DMS153 treated with DMSO at 0.1 percent for 48 hours (cell line): ENCODE data around the gene DNAL4.

Experiments used
- DNase-seq: peaks from one replicate; lab custom pipeline; 2025; ENCODE audit not compliant: unreplicated experiment; lab: John Stamatoyannopoulos, UW

Gene DNAL4

DNA sequence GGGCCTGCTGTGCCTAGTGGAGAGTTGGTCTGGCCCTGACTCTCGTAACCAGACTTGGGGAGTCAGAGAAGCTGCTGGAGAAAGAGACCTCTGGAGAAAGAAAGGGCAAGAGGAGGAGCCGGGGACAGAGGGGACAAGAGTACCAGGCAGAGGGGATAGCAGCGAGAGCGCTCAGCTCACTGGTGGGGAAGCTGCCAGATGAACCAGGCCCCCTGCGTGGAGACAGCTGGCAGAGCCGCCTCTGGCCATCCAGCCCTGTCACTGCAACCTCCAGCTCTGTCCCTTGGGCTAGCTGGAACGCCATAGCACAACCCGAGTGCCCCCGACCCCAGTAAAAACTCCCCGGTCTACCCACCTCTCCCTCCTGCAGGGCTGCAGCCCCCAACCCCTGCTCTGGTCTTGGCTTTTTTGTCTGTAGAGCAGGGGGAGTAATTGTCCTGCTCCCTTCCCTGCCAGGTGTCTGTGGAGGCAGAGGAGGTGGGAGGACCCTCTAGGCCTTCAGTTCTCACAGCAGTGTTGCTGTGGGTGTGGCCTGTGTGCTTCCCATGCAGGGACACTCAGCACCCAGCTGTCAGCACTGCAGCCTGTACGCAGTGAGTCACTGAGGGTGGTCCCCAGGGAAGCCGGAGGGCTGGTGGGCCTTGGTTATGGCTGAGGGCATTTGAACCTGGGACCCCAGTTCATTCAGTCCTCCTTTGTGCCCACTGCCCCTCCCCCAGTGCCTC lies 33.3 kb downstream of the DNAL4 start:
- DNase-seq: no peak

DNA sequence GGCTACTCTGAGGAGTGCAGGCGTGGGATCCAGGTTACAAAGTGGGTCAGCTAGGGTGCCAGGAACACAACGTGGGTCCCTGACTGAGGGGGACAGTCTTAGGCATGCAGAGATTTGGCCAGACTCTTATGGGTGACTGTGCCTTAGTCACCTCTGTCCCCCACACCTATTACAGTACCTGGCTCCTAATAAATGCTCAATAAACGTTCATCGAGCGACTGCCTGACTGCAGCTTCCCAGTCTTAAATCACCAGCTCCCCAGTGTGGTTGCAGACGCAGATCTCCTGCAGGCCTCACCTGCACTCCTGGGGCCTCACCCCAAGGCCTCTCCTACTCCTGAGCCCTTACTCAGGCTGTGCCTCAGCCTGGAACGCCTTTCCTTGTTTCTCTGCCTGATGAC lies 34.9 kb downstream of the DNAL4 start:
- DNase-seq: no peak

DNA sequence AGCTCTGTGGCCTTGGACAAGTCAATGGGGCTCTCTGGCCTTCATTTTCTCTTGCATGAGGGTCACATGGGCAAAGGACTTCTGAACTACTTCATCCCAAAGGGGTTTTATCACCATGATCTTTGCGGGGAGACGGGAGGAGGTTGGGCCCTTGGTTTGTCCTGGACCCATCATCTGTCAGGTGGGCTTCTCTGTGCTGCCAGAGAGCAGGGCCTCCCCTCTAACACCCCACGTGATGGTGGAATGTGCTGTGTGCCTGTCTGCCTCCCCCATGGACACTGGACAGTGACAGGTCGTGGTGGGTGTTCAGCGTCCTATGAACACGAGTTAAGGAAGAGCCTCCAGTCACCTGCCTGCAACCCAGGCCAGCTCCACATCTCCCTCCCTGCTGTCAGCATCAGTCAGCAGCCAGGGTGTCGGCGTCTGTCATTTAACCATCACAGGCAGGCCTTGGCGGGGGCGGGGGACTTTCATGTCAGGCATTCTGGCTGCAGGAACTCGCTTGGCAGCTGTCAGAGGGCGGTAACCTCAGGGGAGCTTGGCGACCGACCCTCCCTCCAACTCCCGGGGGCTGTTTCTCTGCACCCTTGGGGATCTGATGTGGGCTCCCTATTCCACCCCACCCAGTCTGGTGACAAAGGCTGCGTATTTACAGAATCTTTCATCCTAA lies 35.5 kb downstream of the DNAL4 start:
- no peak for DNase-seq

DNA sequence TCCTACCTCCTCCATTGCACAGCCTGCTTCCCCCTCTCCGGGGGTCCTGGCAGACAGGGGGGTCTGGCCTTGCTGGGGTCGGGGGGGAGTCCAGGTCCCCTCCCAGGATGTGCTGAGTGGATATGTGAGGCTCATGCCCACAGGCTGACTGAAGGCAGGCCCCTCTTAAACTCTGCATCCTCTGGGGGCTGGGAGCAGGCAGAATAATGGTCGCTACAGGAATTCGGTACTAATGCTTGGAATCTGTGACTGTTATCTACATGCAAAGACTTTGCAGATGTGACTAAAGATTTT lies 36.5 kb downstream of the DNAL4 start:
- DNase-seq: no peak

DNA sequence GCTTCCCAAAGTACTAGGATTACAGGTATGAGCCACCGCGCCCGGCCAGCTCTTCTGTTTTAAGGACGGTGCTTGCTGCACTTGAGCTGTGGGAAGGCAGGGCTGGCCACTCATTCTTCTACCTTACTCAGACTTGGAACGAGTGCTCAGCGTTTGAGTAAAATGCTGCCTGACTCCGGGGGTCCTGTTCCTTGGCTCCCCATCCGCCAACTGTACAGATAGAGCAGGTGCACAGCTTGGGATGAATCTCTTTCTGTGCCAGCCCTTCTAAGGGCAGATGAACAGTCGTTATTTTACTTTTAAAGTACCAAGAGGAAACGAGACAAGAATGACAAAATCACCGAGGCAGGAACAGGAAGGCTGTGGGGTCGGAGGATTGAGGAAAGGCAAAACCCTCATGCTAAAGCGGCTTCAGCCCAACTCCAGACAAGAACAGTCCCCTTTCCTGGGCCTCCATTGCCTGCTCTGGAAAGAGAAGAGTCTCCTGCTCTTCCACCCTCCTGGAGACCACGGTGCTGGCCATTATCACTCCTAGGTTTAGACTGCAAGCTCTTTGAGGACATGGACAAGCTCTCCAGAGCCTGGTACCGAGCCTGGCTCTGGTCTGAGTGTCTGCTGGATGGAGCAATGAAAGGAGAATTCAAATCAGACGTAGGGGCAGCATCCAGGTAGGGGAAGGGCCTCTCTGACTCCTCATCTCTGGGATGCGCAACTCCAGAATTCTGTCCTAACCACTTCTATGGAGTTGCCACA lies 37.1 kb downstream of the DNAL4 start:
- no peak for DNase-seq

DNA sequence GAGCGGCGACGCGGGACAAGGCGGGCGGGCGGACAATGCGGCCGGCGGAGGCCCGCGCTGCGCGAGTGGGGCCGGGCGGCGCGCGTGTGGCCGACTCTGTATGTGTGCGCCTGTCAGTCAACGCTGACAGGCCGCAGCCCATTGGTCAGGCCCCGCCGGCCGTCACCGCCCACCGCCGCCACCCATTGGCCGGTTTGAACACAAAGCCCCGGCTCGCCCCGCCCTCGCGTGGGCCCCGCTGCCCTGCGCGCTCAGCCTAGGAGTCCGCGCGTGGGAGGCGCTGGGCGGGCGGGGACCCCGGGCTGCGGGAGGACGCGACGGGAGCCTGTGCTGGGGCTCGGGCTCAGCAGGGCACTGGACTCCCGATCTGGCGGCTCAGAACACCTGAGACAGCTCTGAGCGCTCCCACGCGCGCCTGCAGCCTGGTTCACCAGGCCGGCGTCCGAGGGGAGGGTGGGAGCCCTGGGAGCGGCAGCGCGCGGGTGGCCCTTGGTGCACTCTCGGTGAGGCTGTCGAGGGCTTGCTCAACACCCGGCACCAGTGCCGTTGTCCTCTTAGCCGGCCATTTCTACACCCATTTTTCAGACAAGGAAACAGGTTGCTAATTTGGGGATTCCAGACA lies 37.9 kb downstream of the DNAL4 start, which contains the start of gene SUN2:
TSS of gene SUN2 (minus strand) at position 88 of the 622 bp plus-strand sequence. CDS start 3,370 bp downstream, outside the sequence.
- peak; percentile 32 for DNase-seq

DNA sequence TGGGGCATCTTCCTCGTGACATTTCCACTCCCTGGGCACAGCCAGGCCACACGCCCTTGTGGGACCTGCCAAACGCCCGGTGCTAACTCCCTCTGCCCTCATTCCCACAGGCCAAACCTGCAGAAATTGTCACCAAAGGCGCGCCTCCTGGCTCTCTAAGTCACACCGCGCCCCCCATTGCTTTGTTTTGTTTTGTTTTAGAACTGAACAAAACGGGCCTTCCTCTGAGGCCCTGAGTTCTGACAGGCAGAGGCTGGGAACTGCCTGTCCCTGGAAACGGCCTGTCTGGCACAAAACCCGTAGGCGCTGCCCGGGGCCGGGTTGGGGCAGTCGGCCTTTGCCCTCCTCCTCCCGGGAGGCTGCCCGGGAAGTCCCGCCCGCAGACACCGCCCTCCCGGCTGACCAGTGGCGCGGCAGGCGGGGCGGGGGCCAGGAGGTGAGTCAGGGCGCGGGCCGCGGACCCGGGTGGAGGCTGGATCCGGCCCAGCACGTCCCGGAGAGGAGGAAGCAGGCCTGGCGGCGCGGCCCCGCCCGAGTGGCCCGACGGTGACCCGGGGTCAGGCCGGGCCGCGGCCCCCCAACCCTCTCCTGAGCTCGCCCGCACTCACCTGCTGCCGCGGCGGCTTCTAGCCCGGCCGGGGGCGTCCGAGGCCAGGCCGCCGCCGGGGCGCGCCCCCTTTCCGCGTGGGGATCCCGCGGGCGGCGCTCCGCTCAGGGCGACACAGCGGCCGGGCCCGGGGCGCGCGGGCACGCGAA lies 38.6 kb downstream of the DNAL4 start:
- no peak for DNase-seq

DNA sequence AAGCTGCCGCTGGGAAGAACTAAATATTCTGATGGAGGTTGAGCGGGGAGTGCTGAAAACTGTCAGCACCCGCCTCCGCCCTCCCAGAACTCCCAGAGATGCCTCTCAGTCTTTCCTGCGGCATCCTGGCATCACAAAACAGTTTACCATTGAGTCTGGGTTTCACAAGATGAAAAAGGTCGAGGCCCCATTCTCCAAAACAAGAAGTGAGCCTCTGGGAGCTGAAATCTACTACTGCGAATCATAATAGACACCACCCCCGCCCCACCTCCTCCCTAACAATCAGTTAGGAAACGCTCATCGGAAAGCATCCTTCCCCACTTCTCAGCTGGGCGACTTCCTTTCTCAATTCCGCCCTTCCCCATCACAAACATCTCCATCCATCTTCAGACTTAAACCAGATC lies 39.2 kb downstream of the DNAL4 start:
- DNase-seq: no peak

DNA sequence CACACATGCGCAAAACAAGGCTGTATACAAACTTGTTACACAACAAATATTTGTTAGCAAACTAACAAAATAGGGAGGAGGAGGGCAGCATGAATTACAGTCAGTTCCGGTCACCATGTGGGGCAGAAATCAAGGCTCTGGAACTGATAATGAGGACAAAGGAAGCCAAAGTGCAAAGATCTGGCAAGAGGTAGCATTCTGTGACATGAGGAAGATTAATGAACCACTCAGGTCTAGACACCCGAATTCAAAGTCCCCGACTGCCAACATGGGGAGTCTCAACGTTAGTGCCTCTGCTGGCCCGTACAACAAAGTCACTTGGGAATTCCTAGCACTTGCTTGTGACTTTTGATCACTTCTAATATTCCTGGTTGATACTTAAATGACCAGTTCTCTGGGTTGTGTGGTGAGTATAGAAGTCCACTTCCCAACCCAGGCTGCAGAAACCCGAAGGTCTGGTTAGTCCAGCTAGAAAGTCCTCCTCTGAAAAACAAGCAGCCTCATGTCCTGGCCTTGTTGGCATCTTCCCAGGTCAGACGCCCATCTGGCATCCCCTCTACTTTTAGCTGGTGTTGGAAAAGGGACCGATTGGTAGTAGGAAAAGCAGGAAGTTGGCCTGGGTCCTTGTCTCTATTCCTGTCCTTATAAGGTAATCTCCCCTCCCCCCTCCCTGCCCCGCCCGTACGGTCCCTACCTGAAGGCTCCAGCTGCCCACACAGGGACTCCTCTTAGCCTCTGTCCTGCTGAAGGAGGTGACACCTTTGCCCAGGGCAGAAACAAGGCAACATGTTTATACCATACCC lies 39.8 kb downstream of the DNAL4 start:
- peak; percentile 41 for DNase-seq

DNA sequence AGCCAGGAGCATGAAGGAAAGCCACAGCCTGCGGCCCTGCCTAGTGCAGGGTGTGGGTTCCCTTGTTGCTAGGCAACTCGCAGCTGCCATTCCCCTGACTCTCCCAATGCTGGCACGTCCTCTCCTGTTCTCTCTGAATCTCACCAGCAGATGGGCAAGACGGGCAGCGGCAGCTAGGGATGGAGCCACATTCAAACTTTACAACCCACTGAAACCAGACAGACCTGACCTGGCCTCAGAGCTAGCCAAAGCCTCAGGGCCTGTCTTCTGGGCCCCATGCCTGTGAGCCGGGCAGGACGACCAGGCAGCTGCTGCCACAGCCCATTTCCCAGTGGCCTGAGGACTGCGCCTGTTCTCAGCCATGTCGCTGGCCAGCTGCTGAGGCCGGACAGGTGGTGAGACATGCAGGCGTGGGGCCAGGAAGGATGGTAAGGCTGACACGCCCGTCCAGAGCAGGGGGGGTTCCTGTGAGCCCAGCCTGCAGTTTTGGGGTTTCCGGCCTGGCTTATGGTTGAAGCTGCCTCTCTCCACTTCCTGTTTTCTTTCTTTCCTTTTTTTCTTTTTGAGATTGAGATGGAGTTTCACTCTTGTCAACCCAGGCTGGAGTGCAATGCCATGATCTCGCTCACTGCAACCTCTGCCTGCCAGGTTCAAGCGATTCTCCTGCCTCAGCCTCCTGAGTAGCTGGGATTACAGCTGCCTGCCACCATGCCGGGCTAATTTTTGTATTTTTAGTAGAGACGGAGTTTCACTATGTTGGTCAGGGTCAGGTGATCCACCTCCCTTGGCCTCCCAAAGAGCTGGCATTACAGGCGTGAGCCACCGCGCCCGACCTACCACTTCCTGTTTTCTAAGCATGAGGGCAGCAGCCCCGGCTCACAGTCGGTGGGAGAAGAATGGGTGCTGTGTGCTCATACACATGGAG lies 42.3 kb downstream of the DNAL4 start:
- no peak for DNase-seq

DNA sequence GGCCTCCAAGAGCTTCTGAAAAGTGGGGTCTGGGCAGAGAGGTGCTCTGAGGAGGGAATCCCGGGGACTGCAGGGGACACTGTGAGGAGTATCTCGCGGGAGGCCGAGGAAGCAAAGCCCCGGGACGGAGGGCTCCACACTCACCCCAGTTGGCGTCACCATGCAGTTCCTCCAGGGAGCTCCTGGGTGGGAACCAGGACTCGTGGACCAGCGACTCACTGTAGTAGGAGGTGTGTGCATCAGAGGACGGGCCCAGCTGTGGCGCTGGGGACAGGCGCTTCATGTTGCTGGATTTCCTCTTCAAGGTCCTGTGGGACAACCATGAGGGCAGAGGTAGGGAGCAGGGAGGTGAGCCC lies 42.9 kb downstream of the DNAL4 start:
- no peak for DNase-seq

DNA sequence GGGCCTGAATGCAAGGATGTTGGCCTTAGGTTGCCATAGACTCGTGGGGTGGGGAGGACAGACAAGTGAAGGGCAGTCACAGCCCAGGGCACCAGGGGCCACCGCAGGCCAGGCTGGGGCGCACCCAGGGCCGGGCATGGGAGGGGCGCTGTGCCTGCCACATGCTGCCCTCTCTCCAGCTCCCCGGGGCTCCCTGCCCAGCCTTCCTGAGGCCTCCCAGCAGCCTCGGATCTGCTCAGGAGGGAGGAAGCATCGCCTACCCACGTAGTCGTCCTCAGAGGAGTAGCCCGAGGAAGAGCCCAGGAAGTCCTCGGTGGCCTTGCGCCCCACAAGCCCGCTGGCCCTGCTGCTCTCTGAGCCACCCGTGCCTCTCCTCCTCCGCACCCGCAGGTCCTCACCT lies 43.3 kb downstream of the DNAL4 start:
- no peak for DNase-seq

DNA sequence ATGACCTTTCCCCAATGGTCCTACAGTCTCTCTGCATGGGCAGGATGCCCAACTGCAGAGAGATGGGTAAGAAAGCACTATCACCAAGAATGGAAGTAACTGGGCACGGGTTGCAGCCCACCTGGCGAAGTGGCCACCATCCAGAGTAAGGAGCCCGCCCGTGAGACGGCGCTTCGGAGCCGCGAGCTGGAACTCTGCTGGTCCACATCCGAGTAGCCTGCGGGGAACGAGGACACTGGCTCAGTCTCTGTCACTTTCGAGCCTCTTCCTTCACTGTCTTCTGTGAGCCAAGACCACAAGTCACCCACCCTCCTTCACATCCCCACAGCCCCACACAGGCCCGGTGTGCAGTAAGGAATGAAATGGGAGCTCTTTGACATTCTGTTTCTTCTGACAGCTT lies 43.8 kb downstream of the DNAL4 start:
- no peak for DNase-seq

DNA sequence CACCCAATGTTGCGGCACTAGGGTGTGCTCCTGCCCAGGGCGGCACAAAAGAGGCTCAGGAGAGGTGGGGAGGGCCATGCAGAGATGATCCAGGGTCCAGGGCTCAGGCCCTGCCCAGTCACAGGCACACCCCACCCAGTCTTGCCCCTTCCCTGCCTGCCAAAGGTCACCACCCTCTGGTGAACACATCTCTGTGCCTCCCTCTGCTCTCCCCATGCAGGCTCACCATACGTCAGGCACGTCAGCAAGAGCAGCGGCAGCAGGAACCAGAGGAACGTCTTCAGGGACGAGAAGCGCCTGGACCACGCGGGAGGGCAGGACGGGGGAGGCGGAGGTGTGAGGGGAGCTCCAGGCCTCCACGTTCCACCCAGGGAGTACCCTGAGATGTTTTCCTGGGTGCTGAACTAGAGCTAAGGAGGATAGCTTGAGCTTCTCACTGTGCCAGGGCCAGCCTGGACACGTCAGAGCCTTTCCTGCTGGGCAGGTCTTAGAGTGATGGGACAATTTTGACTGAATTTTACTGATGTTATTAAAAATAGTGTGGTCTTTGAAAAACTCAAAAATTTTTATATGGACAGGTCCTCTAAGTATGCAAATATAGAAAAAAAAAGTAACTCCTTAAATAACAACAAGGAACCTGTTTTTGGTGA lies 45.3 kb downstream of the DNAL4 start:
- DNase-seq: no peak

DNA sequence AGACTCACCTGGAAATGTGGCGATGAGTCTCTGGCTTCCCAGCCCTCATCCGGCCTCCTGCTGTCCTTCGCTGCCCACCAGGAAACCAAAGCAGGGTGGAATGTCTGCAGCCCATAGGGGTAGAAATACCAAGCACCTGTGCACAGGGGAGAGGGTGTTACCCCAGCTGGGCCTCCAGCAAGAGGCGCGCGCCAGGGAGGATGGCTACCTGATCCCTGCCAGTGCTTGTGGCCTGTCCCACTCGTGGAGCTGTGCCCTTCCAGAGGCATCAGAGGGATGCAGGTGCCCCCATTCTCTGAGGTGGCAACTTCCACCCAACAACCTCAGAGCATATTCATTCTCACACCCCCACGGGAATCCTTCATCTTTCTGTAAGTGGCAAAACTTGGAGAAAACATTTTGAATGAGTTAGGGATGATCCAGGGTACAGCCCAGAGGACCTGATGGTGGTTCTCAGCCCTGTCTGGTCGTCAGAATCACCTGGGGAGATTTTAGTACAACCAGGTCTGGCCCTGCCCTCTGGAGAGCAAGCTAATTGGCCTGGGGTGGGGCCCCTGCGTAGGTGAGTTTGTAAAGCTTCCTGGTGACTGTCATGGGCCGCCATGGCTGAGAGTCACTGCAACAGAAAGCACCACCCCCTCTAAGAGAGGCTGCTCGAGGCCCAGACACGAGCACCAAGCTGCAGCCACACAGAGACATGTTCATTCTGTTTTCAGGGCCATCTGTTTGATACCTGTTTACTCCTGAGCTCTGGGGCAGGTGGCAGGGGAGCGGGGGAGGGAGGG lies 48.1 kb downstream of the DNAL4 start:
- peak; percentile 45 for DNase-seq

DNA sequence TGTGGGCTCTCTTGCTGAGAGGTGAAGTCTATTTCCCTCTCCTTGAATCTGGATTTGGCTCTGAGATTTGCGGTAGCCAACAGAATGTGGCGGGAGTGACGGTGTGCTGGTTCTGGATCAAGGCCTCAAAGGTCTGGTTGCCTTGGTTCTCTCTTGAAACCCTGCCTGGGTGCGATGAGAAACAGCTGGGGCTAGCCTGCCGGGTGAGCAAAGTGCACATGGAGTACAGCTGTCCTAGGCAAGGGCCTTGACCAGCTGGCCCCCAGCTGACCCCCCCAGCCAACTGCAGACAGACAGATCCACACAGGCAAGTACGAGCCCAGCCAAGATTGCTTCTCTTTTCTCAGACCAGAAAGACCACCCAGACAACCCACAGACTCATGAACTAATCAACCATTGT lies 49.0 kb downstream of the DNAL4 start:
- DNase-seq: no peak

DNA sequence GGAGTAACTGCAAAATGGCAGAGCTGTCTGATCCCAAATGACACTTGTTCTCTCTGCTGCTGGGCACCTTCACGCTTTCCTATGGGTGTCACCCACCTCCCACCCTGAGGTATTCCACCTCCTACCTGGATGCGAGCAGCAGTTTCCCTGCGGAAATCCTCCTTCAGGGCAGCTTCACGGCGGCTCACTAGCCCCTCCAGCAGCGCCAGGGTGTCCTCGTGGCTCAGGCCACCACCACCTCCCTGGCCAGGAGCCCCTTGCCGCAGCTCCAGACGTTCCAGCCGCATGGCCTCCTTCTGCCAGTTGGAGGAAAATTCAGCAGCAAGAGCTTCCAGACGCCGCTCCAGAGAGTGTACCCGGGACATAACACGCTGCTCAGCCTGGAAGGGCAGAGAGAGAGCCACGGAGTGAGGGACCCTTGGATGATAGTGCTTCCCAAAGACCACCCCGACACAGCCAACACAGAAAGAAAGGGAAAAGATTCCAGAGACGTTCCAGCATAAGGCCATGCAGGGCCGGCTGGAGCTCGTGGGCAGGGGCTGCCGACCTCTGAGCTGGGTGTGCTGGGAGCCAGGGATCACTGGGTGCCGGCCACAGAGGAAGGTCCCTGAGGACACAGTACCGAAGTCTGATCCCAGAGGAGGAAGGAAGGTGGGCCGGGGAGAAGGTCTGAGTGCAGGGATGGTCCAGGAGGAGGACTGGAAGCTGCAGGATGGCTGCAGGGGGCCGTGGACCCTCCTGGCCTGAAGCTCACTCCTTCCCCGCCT lies 51.6 kb downstream of the DNAL4 start:
- no peak for DNase-seq
